Measurements from ENCODE around the gene TBL3.

DNA sequence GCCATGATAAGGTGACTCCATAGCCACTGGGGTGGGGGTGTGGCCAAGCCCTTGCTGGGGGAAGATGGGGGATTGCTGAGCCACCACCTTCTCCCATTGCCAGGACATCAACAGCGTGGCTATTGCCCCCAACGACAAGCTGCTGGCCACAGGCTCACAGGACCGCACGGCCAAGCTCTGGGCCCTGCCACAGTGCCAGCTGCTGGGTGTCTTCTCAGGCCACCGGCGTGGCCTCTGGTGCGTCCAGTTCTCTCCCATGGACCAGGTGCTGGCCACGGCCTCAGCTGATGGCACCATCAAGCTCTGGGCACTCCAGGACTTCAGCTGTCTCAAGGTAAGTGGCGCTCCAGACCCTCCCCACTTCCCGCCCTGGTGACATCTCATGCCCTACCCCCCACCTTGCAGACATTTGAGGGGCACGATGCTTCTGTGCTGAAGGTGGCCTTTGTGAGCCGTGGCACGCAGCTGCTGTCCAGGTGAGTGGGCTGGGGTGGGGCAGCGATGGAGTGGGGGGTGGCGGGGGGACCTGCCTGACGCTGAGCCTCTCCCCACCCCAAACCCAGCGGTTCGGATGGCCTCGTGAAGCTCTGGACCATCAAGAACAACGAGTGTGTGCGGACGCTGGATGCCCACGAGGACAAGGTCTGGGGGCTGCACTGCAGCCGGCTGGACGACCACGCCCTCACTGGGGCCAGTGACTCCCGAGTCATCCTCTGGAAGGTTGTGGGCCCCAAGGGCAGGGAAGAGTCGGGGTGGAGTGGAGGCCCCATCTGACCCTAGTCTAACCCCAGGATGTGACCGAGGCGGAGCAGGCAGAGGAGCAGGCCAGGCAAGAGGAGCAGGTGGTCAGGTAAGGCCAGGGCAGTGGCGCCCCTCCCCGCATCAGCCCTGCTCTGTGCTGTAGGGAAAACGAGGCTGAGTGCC lies 5.4 kb downstream of the TBL3 start:
- TF ChIP-seq, protein P1, sequence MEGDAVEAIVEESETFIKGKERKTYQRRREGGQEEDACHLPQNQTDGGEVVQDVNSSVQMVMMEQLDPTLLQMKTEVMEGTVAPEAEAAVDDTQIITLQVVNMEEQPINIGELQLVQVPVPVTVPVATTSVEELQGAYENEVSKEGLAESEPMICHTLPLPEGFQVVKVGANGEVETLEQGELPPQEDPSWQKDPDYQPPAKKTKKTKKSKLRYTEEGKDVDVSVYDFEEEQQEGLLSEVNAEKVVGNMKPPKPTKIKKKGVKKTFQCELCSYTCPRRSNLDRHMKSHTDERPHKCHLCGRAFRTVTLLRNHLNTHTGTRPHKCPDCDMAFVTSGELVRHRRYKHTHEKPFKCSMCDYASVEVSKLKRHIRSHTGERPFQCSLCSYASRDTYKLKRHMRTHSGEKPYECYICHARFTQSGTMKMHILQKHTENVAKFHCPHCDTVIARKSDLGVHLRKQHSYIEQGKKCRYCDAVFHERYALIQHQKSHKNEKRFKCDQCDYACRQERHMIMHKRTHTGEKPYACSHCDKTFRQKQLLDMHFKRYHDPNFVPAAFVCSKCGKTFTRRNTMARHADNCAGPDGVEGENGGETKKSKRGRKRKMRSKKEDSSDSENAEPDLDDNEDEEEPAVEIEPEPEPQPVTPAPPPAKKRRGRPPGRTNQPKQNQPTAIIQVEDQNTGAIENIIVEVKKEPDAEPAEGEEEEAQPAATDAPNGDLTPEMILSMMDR (conservative IDR thresholded peaks at IDR 0.05; ENCODE audit: low read length): no peak
- TF ChIP-seq EZH2phosphoT487 (IDR thresholded peaks at IDR 0.05; ENCODE audit: borderline replicate concordance): no peak
